ENCODE measurements around the gene FMN1. TPM values are rescaled to one million over a fixed set of nuclear protein-coding genes. Genes with fewer than 3 reads are reported as not detected.

Gene FMN1
- total RNA-seq, 2 donors from 2014 or later, result 0.60 to 1.1 TPM

DNA sequence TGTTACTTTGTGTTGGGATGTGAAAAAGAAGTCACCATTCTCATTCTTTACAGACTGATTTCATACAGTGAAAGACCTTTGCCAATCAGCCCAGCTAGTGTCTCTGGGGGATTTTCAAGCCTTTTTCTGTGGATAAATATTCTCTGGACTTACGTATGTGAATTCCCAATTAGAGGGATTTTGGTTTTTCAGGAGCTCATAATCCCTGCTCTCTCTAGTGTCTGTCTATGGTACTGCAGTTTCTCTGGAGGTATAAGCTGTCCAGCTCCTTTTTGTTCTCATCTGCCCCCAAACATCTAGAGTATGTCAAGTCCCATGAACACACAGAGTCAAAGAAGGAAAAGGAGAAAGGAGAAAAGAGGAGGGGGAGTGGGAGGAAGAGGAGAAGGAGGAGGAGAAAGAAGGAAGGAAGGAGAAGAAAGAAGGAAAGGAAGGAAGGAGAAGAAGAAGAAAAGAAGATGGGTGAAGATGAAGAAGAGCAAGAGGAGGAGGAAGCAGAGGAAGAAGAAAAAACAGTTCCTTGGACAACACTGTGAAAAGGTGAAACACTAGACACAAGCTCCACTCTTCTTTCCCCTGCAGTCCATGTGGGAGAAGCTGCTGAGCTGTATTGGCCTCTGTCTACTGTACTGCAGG, 258.1 kb downstream of the FMN1 start:
- 87% methylated on average over 1 of the region's 1 CpG; no CpG with 5 or more reads in 1 of the 2 experiments for WGBS, 2 experiments (ENCODE audit: insufficient coverage in 1 of 2, insufficient read length in 1 of 2)
- Histone ChIP-seq H3K27ac (ENCODE audit: low read depth, low read length) (no peak overlapping the region), H3K9me3 (ENCODE audit: control insufficient read depth, low read length) (peaks cover 19% of the 10 kb centered on the region), H3K9ac (ENCODE audit: extremely low read depth, low read length, poor library complexity, severe bottlenecking) (no peak overlapping the region), H3K4me3 (ENCODE audit: low read length) (no peak overlapping the region), H3K27me3 (ENCODE audit: control insufficient read depth, insufficient read depth, low read length, poor library complexity, severe bottlenecking) (no peaks in the 10 kb centered on the region), H3K36me3 (ENCODE audit: control insufficient read depth, insufficient read depth, low read length) (no peaks in the 10 kb centered on the region), H3K4me1 (ENCODE audit: control insufficient read depth, insufficient read depth, low read length) (no peaks in the 10 kb centered on the region)
- no peak for DNase-seq
- no peaks in the 10 kb centered on the region for H3K4me1 Mint-ChIP-seq
- TF ChIP-seq, protein P1, sequence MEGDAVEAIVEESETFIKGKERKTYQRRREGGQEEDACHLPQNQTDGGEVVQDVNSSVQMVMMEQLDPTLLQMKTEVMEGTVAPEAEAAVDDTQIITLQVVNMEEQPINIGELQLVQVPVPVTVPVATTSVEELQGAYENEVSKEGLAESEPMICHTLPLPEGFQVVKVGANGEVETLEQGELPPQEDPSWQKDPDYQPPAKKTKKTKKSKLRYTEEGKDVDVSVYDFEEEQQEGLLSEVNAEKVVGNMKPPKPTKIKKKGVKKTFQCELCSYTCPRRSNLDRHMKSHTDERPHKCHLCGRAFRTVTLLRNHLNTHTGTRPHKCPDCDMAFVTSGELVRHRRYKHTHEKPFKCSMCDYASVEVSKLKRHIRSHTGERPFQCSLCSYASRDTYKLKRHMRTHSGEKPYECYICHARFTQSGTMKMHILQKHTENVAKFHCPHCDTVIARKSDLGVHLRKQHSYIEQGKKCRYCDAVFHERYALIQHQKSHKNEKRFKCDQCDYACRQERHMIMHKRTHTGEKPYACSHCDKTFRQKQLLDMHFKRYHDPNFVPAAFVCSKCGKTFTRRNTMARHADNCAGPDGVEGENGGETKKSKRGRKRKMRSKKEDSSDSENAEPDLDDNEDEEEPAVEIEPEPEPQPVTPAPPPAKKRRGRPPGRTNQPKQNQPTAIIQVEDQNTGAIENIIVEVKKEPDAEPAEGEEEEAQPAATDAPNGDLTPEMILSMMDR (conservative IDR thresholded peaks at IDR 0.05), result peak; percentile 76
- H3K27ac Mint-ChIP-seq, result no peak overlapping the region
- no peak overlapping the region for H3K4me3 Mint-ChIP-seq
- peaks cover 2% of the 10 kb centered on the region for H3K36me3 Mint-ChIP-seq (ENCODE audit: low read depth)
- H3K9me3 Mint-ChIP-seq, result peaks cover 17% of the 10 kb centered on the region
- no peaks in the 10 kb centered on the region for H3K27me3 Mint-ChIP-seq (ENCODE audit: insufficient read depth)

DNA sequence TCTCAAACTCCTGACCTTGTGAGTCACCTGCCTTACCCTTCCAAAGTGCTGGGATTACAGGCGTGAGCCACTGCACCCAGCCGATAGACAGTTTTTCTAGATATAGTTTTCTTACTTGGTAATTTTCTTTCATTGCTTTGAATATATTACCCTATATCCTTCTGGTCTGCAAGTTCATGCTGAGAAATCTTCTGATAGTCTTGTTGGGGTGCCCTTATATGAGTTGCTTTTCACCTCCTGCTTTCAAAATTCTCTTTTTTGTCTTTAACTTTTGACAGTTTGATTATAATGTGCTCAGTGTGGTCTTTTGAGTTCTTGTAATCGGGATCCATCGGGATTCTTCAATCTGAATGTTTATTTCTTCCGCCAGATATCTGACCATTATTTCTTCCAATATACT, 259.4 kb downstream of the FMN1 start:
- peaks cover 27% of the 10 kb centered on the region for H3K9me3 ChIP-seq (ENCODE audit: control insufficient read depth, low read length)
- no peak overlapping the region for H3K4me3 ChIP-seq (ENCODE audit: low read length)
- Mint-ChIP-seq H3K4me1 (no peaks in the 10 kb centered on the region), H3K27ac (no peak overlapping the region), H3K36me3 (ENCODE audit: low read depth) (peaks cover 8% of the 10 kb centered on the region), H3K4me3 (no peak overlapping the region), H3K27me3 (ENCODE audit: insufficient read depth) (no peaks in the 10 kb centered on the region), H3K9me3 (peaks cover 28% of the 10 kb centered on the region)
- no peak overlapping the region for H3K27ac ChIP-seq (ENCODE audit: low read depth, low read length)
- 92 to 96% methylated on average over 4 to 5 of the region's 5 CpGs for WGBS, 2 experiments (ENCODE audit: insufficient coverage in 1 of 2, insufficient read length in 1 of 2)
- no peak for DNase-seq
- H3K9ac ChIP-seq (ENCODE audit: extremely low read depth, low read length, poor library complexity, severe bottlenecking), result no peak overlapping the region
- no peaks in the 10 kb centered on the region for H3K36me3 ChIP-seq (ENCODE audit: control insufficient read depth, insufficient read depth, low read length)
- TF ChIP-seq, protein P1 (conservative IDR thresholded peaks at IDR 0.05), result no peak
- H3K27me3 ChIP-seq (ENCODE audit: control insufficient read depth, insufficient read depth, low read length, poor library complexity, severe bottlenecking), result no peaks in the 10 kb centered on the region
- H3K4me1 ChIP-seq (ENCODE audit: control insufficient read depth, insufficient read depth, low read length), result no peaks in the 10 kb centered on the region

DNA sequence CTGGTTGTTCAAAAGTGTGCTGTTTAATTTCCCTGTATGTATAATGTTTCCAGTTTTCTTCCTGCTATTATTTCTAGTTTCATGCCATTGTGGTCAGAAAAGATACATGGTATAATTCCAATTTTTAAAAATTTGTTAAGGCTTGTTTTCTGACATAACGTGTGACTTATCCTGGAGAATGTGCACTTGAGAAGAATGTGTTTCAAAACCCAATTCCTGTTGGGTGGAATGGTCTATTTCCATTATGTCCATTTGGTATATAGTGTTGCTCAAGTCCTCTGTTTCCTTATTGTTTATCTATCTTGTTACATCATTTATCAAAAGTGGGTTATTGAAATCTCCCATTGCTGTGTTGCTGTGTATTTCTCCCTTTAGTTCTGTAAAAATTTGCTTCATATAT, 261.3 kb downstream of the FMN1 start:
- Histone ChIP-seq H3K27ac (ENCODE audit: low read depth, low read length) (no peak overlapping the region), H3K9me3 (ENCODE audit: control insufficient read depth, low read length) (peaks cover 24% of the 10 kb centered on the region), H3K9ac (ENCODE audit: extremely low read depth, low read length, poor library complexity, severe bottlenecking) (no peak overlapping the region), H3K4me1 (ENCODE audit: control insufficient read depth, insufficient read depth, low read length) (peaks cover 5% of the 10 kb centered on the region), H3K36me3 (ENCODE audit: control insufficient read depth, insufficient read depth, low read length) (no peaks in the 10 kb centered on the region), H3K4me3 (ENCODE audit: low read length) (no peak overlapping the region), H3K27me3 (ENCODE audit: control insufficient read depth, insufficient read depth, low read length, poor library complexity, severe bottlenecking) (no peaks in the 10 kb centered on the region)
- Mint-ChIP-seq H3K9me3 (peaks cover 29% of the 10 kb centered on the region), H3K27ac (no peak overlapping the region), H3K27me3 (ENCODE audit: insufficient read depth) (no peaks in the 10 kb centered on the region), H3K4me3 (no peak overlapping the region), H3K4me1 (peaks cover 10% of the 10 kb centered on the region), H3K36me3 (ENCODE audit: low read depth) (peaks cover 9% of the 10 kb centered on the region)
- 88 to 100% methylated on average over 1 of the region's 1 CpG for WGBS, 2 experiments (ENCODE audit: insufficient coverage in 1 of 2, insufficient read length in 1 of 2)
- TF ChIP-seq, protein P1 (conservative IDR thresholded peaks at IDR 0.05), result no peak
- DNase-seq, result no peak

All from endodermal cell (in vitro differentiated cells).